ENCODE measurements around the gene SPECC1. TPM values are rescaled to one million over a fixed set of nuclear protein-coding genes. Genes with fewer than 3 reads are reported as not detected.

The SPECC1 gene
- total and polyA plus RNA-seq, 2 of the 13 experiments (the other 11 are each of a cell fraction or from before 2014, with no cell fraction given), result 2.3 to 6.9 TPM

DNA sequence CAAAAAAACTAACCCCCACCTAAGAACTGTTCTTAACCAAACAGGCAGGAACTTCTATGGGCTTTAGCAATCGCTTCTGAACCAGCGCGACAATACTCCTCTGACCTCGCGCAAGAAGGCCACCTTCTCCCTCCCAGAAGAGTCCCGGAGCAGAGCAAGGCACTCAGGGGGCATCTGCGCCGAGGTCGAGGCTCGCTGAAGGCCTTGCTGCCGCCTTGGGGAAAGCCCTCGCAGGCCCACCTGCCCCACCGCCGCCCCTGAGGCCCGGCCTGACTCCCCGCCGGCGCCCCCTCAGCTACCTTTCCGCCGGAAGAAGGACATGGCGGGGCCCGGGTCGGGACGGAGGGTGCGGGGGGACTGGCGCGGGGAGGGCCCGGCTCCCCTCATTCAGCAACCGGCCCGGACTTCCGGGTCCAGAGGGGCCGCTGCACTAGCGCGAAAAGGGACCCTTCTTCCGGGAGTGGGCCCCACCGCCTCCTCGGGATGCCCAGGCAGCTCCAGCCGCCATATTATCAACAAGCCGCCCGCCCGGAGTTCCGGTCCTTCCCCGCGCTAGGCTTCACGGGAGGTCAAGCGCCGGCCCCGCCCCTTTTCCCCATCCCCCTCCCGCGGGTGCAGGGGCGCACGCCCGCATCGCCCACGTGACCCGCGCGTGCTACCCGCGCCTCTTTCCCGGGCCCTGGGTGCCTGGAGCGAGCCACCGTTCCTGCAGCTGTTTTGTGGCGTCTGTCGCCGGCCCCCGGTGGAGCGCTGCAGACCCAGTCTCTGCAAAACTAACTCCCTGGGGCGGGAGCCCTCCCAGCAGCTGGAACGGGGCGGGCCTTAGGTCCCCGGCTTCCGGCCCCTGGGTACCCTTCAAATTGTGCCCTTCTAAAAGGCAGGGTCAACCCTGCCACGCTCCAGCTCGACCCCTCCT is 31.6 kb upstream of the SPECC1 start, which contains the start of gene AKAP10 (continued):
- TF ChIP-seq, protein P1, sequence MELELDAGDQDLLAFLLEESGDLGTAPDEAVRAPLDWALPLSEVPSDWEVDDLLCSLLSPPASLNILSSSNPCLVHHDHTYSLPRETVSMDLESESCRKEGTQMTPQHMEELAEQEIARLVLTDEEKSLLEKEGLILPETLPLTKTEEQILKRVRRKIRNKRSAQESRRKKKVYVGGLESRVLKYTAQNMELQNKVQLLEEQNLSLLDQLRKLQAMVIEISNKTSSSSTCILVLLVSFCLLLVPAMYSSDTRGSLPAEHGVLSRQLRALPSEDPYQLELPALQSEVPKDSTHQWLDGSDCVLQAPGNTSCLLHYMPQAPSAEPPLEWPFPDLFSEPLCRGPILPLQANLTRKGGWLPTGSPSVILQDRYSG (CRISPR knock-in tag; IDR thresholded peaks at IDR 0.05), result peak; percentile 84
- TF ChIP-seq DPF2 (CRISPR knock-in tag; IDR thresholded peaks at IDR 0.05; ENCODE audit: borderline replicate concordance, low read depth), result no peak
- no peak for TF ChIP-seq ZFP82 (CRISPR knock-in tag; IDR thresholded peaks at IDR 0.05; ENCODE audit: borderline replicate concordance)
- TF ChIP-seq, protein P2, sequence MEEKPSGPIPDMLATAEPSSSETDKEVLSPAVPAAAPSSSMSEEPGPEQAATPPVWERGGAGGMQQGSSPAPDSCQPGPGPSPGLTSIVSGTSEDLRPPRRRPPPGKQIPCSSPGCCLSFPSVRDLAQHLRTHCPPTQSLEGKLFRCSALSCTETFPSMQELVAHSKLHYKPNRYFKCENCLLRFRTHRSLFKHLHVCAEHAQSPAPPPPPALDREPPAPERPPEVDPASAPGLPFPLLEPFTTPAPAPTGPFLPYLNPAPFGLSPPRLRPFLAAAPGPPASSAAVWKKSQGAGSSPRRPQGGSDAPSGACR (CRISPR knock-in tag; IDR thresholded peaks at IDR 0.05), result peak; percentile 39; the same call in 1 of the 2 replicates
- TF ChIP-seq ZFP36L2 (CRISPR knock-in tag; IDR thresholded peaks at IDR 0.05), result no peak; the same call in 1 of the 2 replicates
- peak; percentile 65; the same call in 1 of the 2 replicates for TF ChIP-seq ZNF792 (CRISPR knock-in tag; IDR thresholded peaks at IDR 0.05)
- TF ChIP-seq ZNF256 (CRISPR knock-in tag; conservative IDR thresholded peaks at IDR 0.05), result peak; percentile 86; the same call in 1 of the 2 replicates
- no peak for TF ChIP-seq FOXA1 (IDR thresholded peaks at IDR 0.05)
- peak; percentile 74 for TF ChIP-seq FOXA1 (CRISPR knock-in tag; IDR thresholded peaks at IDR 0.05)
- TF ChIP-seq ATAD3A (CRISPR knock-in tag; IDR thresholded peaks at IDR 0.05), result no peak
- TF ChIP-seq SOX6 (IDR thresholded peaks at IDR 0.05), result no peak
- TF ChIP-seq SOX6 (CRISPR knock-in tag; IDR thresholded peaks at IDR 0.05), result peak; percentile 50
- no peak for TF ChIP-seq ATF1 (CRISPR knock-in tag; IDR thresholded peaks at IDR 0.05)
- TF ChIP-seq, protein P3, sequence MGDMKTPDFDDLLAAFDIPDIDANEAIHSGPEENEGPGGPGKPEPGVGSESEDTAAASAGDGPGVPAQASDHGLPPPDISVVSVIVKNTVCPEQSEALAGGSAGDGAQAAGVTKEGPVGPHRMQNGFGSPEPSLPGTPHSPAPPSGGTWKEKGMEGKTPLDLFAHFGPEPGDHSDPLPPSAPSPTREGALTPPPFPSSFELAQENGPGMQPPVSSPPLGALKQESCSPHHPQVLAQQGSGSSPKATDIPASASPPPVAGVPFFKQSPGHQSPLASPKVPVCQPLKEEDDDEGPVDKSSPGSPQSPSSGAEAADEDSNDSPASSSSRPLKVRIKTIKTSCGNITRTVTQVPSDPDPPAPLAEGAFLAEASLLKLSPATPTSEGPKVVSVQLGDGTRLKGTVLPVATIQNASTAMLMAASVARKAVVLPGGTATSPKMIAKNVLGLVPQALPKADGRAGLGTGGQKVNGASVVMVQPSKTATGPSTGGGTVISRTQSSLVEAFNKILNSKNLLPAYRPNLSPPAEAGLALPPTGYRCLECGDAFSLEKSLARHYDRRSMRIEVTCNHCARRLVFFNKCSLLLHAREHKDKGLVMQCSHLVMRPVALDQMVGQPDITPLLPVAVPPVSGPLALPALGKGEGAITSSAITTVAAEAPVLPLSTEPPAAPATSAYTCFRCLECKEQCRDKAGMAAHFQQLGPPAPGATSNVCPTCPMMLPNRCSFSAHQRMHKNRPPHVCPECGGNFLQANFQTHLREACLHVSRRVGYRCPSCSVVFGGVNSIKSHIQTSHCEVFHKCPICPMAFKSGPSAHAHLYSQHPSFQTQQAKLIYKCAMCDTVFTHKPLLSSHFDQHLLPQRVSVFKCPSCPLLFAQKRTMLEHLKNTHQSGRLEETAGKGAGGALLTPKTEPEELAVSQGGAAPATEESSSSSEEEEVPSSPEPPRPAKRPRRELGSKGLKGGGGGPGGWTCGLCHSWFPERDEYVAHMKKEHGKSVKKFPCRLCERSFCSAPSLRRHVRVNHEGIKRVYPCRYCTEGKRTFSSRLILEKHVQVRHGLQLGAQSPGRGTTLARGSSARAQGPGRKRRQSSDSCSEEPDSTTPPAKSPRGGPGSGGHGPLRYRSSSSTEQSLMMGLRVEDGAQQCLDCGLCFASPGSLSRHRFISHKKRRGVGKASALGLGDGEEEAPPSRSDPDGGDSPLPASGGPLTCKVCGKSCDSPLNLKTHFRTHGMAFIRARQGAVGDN (CRISPR knock-in tag; IDR thresholded peaks at IDR 0.05), result peak; percentile 99
- TF ChIP-seq, protein P4, sequence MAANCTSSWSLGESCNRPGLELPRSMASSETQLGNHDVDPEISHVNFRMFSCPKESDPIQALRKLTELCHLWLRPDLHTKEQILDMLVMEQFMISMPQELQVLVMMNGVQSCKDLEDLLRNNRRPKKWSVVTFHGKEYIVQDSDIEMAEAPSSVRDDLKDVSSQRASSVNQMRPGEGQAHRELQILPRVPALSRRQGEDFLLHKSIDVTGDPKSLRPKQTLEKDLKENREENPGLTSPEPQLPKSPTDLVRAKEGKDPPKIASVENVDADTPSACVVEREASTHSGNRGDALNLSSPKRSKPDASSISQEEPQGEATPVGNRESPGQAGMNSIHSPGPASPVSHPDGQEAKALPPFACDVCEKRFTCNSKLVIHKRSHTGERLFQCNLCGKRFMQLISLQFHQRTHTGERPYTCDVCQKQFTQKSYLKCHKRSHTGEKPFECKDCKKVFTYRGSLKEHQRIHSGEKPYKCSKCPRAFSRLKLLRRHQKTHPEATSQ (CRISPR knock-in tag; IDR thresholded peaks at IDR 0.05; ENCODE audit: borderline replicate concordance), result no peak
- TF ChIP-seq, protein P5, sequence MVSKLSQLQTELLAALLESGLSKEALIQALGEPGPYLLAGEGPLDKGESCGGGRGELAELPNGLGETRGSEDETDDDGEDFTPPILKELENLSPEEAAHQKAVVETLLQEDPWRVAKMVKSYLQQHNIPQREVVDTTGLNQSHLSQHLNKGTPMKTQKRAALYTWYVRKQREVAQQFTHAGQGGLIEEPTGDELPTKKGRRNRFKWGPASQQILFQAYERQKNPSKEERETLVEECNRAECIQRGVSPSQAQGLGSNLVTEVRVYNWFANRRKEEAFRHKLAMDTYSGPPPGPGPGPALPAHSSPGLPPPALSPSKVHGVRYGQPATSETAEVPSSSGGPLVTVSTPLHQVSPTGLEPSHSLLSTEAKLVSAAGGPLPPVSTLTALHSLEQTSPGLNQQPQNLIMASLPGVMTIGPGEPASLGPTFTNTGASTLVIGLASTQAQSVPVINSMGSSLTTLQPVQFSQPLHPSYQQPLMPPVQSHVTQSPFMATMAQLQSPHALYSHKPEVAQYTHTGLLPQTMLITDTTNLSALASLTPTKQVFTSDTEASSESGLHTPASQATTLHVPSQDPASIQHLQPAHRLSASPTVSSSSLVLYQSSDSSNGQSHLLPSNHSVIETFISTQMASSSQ (IDR thresholded peaks at IDR 0.05; ENCODE audit: low read depth), result no peak
- TF ChIP-seq, protein P5 (CRISPR knock-in tag; IDR thresholded peaks at IDR 0.05; ENCODE audit: borderline replicate concordance), result no peak; the same call in 1 of the 2 replicates
- peak; percentile 90; the same call in 1 of the 2 replicates for TF ChIP-seq ZNF343 (CRISPR knock-in tag; IDR thresholded peaks at IDR 0.05)
